K562 (cell line): ENCODE measurements around the gene SRRM5. TPM values are rescaled to one million over a fixed set of nuclear protein-coding genes. Genes with fewer than 3 reads are reported as not detected.
A peak's percentile ranks its signal among the peaks of the same experiment; 100 is the strongest.

Source experiments
- HMG20A ChIP-seq: fragments of 450-650 bp; formaldehyde crosslinking; conservative IDR thresholded peaks from 2 replicates; pipeline ENCODE4 v1.4.0; 2020; ENCODE audit warnings: mild to moderate bottlenecking, mixed read lengths
- JUN ChIP-seq, 2 experiments: sonication (generic) in 1 of 2; formaldehyde crosslinking in 1 of 2; IDR thresholded peaks; 2 replicates each; pipeline versions ENCODE4 v1.6.1 to v1.8.0; 2012 to 2022; ENCODE audit warnings: borderline replicate concordance in 2 of 2, mild to moderate bottlenecking in 2 of 2, improper control_type of control experiment in 1 of 2, low read depth in 1 of 2, low read length in 1 of 2, missing genetic modification reagents in 1 of 2
- MYBL2 ChIP-seq, 2 experiments: fragments of 450-650 bp in 1 of 2; sonication (generic) in 1 of 2; formaldehyde crosslinking in 1 of 2; IDR thresholded peaks; 2 replicates each; pipeline versions ENCODE4 v1.6.1 to v1.8.1; 2017 to 2022; ENCODE audit warnings: borderline replicate concordance in 1 of 2, inconsistent platforms in 1 of 2, low read depth in 1 of 2, mild to moderate bottlenecking in 1 of 2, missing genetic modification reagents in 1 of 2, moderate library complexity in 1 of 2
- NFIC ChIP-seq: fragments of 450-650 bp; IDR thresholded peaks from 2 replicates; pipeline ENCODE4 v1.6.1; 2017; ENCODE audit warnings: mild to moderate bottlenecking, inconsistent platforms
- NR2C1 ChIP-seq, 2 experiments: fragments of 450-650 bp; IDR thresholded peaks; 2 replicates each; pipeline ENCODE4 v1.6.1; 2017; ENCODE audit warnings: mild to moderate bottlenecking in 2 of 2, antibody characterized with exemption in 1 of 2, inconsistent platforms in 1 of 2, missing compliant biosample characterization in 1 of 2, missing genetic modification characterization in 1 of 2
- NR2F6 ChIP-seq: fragments of 450-650 bp; formaldehyde crosslinking; IDR thresholded peaks from 2 replicates; pipeline ENCODE4 v1.4.0; 2020; ENCODE audit warnings: mild to moderate bottlenecking
- PTRF ChIP-seq: fragments of 450-650 bp; IDR thresholded peaks from 2 replicates; pipeline ENCODE4 v1.6.1; 2016; ENCODE audit warnings: mild to moderate bottlenecking, missing genetic modification characterization, missing compliant biosample characterization
- RB1 ChIP-seq: fragments of 450-650 bp; IDR thresholded peaks from 2 replicates; pipeline ENCODE4 v1.6.1; 2017; ENCODE audit warnings: low read depth, mild to moderate bottlenecking
- RBM14 ChIP-seq: fragments of 200-400 bp; formaldehyde crosslinking; IDR thresholded peaks from 2 replicates; pipeline ENCODE4 v1.6.1; 2018; ENCODE audit warnings: low read depth, mild to moderate bottlenecking, low read length, moderate library complexity, borderline replicate concordance; ENCODE audit not compliant: insufficient read depth
- SREBF1 ChIP-seq: fragments of 150-350 bp; IDR thresholded peaks from 2 replicates; pipeline ENCODE4 v1.6.1; 2014; ENCODE audit warnings: antibody characterized with exemption, low read depth, low read length, borderline replicate concordance
- ZEB2 ChIP-seq: fragments of 450-650 bp; IDR thresholded peaks from 2 replicates; pipeline ENCODE4 v1.6.1; 2016
- ZFX ChIP-seq: sonication (generic); formaldehyde crosslinking; IDR thresholded peaks from 2 replicates; pipeline ENCODE4 v1.8.0; 2022; ENCODE audit warnings: mild to moderate bottlenecking, missing genetic modification reagents, moderate library complexity
- ZNF436 ChIP-seq: fragments of 250-450, 450-650 bp; sonication (Bioruptor Pico); formaldehyde crosslinking; IDR thresholded peaks from 2 replicates; pipeline ENCODE4 v1.7.0; 2020; ENCODE audit warnings: mild to moderate bottlenecking
- ZNF551 ChIP-seq: fragments of 250-450 bp; sonication (Bioruptor Pico); IDR thresholded peaks from 2 replicates; pipeline ENCODE4 v1.5.0; 2021; ENCODE audit warnings: mild to moderate bottlenecking, moderate library complexity
- ZNF707 ChIP-seq: fragments of 250-450 bp; sonication (Bioruptor Pico); conservative IDR thresholded peaks from 2 replicates; pipeline ENCODE4 v1.8.0; 2022; ENCODE audit warnings: inconsistent platforms, mild to moderate bottlenecking, moderate library complexity
- ZNF778 ChIP-seq: fragments of 450-650 bp; formaldehyde crosslinking; IDR thresholded peaks from 2 replicates; pipeline ENCODE4 v1.4.0; 2020; ENCODE audit warnings: mild to moderate bottlenecking, moderate library complexity
- ZNF830 ChIP-seq: fragments of 250-450 bp; sonication (Bioruptor Pico); IDR thresholded peaks from 2 replicates; pipeline ENCODE4 v1.5.0; 2021; ENCODE audit warnings: mild to moderate bottlenecking
- polyA plus RNA-seq, 8 experiments: library from polyadenylated mRNA; depleted of rRNA in 4 of 8; stranded (reverse) in 5 of 8; unstranded in 3 of 8; fragments of >200 nt; fragmentation: Nextera tagmentation in 2 of 8; fragmentation: Illumina TruSeq in 1 of 8; extraction: Ambion mirVana in 2 of 8; extraction: Trizol in 1 of 8; gene quantifications; 2 replicates each; pipeline versions ENCODE4 v1.2.1 to v1.2.3, GENCODE V29; 2011 to 2014; ENCODE audit warnings: inconsistent platforms in 1 of 8, missing spikeins in 1 of 8
- total RNA-seq, 7 experiments: library from RNA; depleted of rRNA in 6 of 7; stranded (reverse); fragments of >200 nt in 6 of 7; fragmentation: Illumina TruSeq in 2 of 7; extraction: Trizol in 2 of 7; gene quantifications; 2 replicates each; pipeline versions ENCODE4 v1.2.1 to v1.2.3, GENCODE V29; 2011 to 2021; ENCODE audit warnings: low replicate concordance in 1 of 7
- TF ChIP-seq, protein P1 (sequence below): fragments of 450-650 bp; formaldehyde crosslinking; IDR thresholded peaks from 2 replicates; pipeline ENCODE4 v1.4.0; 2022; ENCODE audit warnings: missing genetic modification characterization
- TF ChIP-seq, protein P2 (sequence below): sonication (generic); formaldehyde crosslinking; IDR thresholded peaks from 2 replicates; pipeline ENCODE4 v1.8.1; 2023; ENCODE audit warnings: missing genetic modification reagents, mild to moderate bottlenecking, borderline replicate concordance
- TF ChIP-seq, protein P3 (sequence below): sonication (generic); formaldehyde crosslinking; IDR thresholded peaks from 2 replicates; pipeline ENCODE4 v1.8.0; 2022; ENCODE audit warnings: mild to moderate bottlenecking, missing genetic modification reagents

Gene SRRM5
- total and polyA plus RNA-seq, 9 of the 15 experiments (the other 6 are each of a cell fraction or from before 2014, with no cell fraction given) = 0.09 to 0.45 (median 0.18) TPM; not detected in 2

DNA sequence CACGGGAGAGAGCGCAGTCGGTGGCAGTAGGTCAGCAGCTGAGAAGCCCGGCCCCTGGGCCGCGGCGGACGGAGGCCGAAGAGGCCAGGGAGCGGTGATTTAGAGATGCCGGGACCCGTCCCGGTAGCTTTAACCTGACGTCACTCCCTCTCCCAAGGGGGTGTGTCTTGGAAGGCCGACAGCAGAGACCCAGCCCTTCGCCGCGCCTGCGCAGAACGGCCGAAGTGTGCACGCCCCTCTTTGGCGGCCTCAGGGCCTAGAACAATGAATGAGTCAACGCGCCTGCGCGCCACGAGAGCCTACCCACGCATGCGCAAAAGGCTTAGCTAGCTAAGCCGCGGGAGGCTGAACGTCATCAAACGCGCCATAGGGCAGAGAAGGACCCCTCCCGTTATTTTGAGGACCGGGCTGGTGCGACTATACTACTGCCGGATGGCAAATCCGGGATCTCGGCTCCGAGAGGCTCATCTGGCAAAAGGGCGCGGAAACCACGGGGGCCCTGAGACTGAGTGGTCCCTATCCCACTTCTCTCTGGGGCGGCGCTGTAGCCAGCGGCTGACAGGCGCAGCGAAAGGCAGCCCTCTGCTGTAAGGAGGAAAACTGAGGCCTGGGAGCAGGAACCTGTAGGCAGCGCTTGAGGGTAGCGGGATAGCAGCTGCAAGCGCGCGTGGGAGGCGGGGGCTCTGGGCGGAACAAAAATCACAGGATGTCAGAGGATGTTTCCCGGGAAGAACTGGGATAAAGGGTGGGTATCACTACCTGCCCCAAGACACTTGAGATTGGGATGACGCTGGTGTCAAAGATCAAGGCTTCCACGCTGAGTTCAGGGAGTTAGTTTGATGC lies 15.7 kb upstream of the SRRM5 start, which contains the start of the genes IRGQ and ZNF576 (continued):
- TF ChIP-seq, protein P1, sequence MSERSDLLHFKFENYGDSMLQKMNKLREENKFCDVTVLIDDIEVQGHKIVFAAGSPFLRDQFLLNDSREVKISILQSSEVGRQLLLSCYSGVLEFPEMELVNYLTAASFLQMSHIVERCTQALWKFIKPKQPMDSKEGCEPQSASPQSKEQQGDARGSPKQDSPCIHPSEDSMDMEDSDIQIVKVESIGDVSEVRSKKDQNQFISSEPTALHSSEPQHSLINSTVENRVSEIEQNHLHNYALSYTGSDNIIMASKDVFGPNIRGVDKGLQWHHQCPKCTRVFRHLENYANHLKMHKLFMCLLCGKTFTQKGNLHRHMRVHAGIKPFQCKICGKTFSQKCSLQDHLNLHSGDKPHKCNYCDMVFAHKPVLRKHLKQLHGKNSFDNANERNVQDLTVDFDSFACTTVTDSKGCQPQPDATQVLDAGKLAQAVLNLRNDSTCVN (CRISPR knock-in tag) = no peak
- TF ChIP-seq PTRF (tag) (no peak), ZNF778 (CRISPR knock-in tag) (no peak), NFIC (no peak), ZNF436 (CRISPR knock-in tag) (no peak), ZFX (CRISPR knock-in tag) (peak; percentile 90), MYBL2 (IDR thresholded peaks at IDR 0.05; ENCODE audit: low read depth) (no peak; the same call in 1 of the 2 replicates), MYBL2 (CRISPR knock-in tag; IDR thresholded peaks at IDR 0.05; ENCODE audit: borderline replicate concordance) (no peak), ZEB2 (no peak), NR2C1 (IDR thresholded peaks at IDR 0.05) (peak; percentile 94; the same call in 1 of the 2 replicates), NR2C1 (tag; IDR thresholded peaks at IDR 0.05) (peak; percentile 94), RB1 (peak; percentile 93), SREBF1 (no peak), JUN (IDR thresholded peaks at IDR 0.05; ENCODE audit: borderline replicate concordance, low read depth, low read length) (0 out of 2 replicates have a peak, but pooled peaks have one; percentile 32), JUN (CRISPR knock-in tag; IDR thresholded peaks at IDR 0.05; ENCODE audit: borderline replicate concordance) (no peak; the same call in 1 of the 2 replicates), ZNF551 (CRISPR knock-in tag) (no peak), RBM14 (no peak), ZNF707 (no peak), NR2F6 (CRISPR knock-in tag) (peak; percentile 87; the same call in 1 of the 2 replicates), ZNF830 (CRISPR knock-in tag) (no peak), HMG20A (CRISPR knock-in tag) (peak; percentile 50; the same call in 1 of the 2 replicates)
- TF ChIP-seq, protein P2, sequence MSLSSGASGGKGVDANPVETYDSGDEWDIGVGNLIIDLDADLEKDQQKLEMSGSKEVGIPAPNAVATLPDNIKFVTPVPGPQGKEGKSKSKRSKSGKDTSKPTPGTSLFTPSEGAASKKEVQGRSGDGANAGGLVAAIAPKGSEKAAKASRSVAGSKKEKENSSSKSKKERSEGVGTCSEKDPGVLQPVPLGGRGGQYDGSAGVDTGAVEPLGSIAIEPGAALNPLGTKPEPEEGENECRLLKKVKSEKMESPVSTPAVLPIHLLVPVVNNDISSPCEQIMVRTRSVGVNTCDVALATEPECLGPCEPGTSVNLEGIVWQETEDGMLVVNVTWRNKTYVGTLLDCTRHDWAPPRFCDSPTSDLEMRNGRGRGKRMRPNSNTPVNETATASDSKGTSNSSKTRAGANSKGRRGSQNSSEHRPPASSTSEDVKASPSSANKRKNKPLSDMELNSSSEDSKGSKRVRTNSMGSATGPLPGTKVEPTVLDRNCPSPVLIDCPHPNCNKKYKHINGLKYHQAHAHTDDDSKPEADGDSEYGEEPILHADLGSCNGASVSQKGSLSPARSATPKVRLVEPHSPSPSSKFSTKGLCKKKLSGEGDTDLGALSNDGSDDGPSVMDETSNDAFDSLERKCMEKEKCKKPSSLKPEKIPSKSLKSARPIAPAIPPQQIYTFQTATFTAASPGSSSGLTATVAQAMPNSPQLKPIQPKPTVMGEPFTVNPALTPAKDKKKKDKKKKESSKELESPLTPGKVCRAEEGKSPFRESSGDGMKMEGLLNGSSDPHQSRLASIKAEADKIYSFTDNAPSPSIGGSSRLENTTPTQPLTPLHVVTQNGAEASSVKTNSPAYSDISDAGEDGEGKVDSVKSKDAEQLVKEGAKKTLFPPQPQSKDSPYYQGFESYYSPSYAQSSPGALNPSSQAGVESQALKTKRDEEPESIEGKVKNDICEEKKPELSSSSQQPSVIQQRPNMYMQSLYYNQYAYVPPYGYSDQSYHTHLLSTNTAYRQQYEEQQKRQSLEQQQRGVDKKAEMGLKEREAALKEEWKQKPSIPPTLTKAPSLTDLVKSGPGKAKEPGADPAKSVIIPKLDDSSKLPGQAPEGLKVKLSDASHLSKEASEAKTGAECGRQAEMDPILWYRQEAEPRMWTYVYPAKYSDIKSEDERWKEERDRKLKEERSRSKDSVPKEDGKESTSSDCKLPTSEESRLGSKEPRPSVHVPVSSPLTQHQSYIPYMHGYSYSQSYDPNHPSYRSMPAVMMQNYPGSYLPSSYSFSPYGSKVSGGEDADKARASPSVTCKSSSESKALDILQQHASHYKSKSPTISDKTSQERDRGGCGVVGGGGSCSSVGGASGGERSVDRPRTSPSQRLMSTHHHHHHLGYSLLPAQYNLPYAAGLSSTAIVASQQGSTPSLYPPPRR = no peak
- TF ChIP-seq, protein P3, sequence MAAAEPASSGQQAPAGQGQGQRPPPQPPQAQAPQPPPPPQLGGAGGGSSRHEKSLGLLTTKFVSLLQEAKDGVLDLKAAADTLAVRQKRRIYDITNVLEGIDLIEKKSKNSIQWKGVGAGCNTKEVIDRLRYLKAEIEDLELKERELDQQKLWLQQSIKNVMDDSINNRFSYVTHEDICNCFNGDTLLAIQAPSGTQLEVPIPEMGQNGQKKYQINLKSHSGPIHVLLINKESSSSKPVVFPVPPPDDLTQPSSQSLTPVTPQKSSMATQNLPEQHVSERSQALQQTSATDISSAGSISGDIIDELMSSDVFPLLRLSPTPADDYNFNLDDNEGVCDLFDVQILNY = no peak
